ENCODE measurements around the gene IGSF6. TPM values are rescaled to one million over a fixed set of nuclear protein-coding genes. Genes with fewer than 3 reads are reported as not detected.

The IGSF6 gene
- total RNA-seq, 1 experiment from 2014 or later = not detected

- Histone ChIP-seq H3K14ac (ENCODE audit: insufficient read depth, low read length) (no peak overlapping the region), H2BK15ac (ENCODE audit: low read depth, low read length) (no peak overlapping the region), H3K27me3 (ENCODE audit: insufficient read depth, low read length) (no peaks in the 10 kb centered on the region), H3K56ac (ENCODE audit: insufficient read length, low read depth, low read length) (no peak overlapping the region), H4K8ac (replicated peaks; ENCODE audit: insufficient read length, low read depth, low read length) (no peak overlapping the region), H3T11ph (ENCODE audit: low read length) (no peak overlapping the region), H2AFZ (ENCODE audit: low read length) (no peak overlapping the region), H2AK5ac (ENCODE audit: insufficient read length, low read length) (no peak overlapping the region), H2BK12ac (ENCODE audit: insufficient read length, low read depth, low read length) (no peak overlapping the region), H3K4me1 (ENCODE audit: insufficient read depth, low read length) (peaks cover 2% of the 10 kb centered on the region; the same call in 1 of the 2 replicates), H3K79me2 (ENCODE audit: insufficient read depth, low read length) (no peaks in the 10 kb centered on the region), H3K4me2 (ENCODE audit: insufficient read depth, insufficient read length, low read length) (no peak overlapping the region), H3K9me3 (ENCODE audit: control insufficient read depth, low read depth, low read length) (no peaks in the 10 kb centered on the region), H3K18ac (ENCODE audit: insufficient read length, low read depth, low read length) (no peak overlapping the region), H4K20me1 (ENCODE audit: control insufficient read depth, insufficient read depth, insufficient read length) (no peaks in the 10 kb centered on the region), H4K5ac (ENCODE audit: insufficient read length, low read depth, low read length) (no peak overlapping the region), H2BK20ac (ENCODE audit: low read depth, low read length, poor library complexity, severe bottlenecking) (no peak overlapping the region), H3K23me2 (ENCODE audit: insufficient read length, low read depth, low read length, poor library complexity, severe bottlenecking) (no peaks in the 10 kb centered on the region), H3K27ac (ENCODE audit: insufficient read length, low read depth, low read length) (no peak overlapping the region), H2BK120ac (ENCODE audit: low read depth, low read length, poor library complexity, severe bottlenecking) (no peak overlapping the region), H4K91ac (ENCODE audit: insufficient read length, low read depth, low read length) (no peak overlapping the region), H3K23ac (ENCODE audit: insufficient read length, low read depth, low read length) (no peak overlapping the region), H3K9ac (ENCODE audit: extremely low read depth, insufficient read length, low read length) (no peak overlapping the region), H3K79me1 (ENCODE audit: insufficient read depth, low read depth, low read length, poor library complexity, severe bottlenecking) (no peaks in the 10 kb centered on the region), H2BK5ac (ENCODE audit: insufficient read length, low read length) (no peak overlapping the region), H3K4ac (ENCODE audit: low read depth, low read length) (no peak overlapping the region)
- Mint-ChIP-seq H3K36me3 (ENCODE audit: insufficient read depth in 1 of 3, low read depth in 3 of 3) (no peaks in the 10 kb centered on the region), H3K4me1 (peaks cover 6 to 10% of the 10 kb centered on the region in 2 experiments), H3K9me3 (no peaks in the 10 kb centered on the region), H3K27me3 (ENCODE audit: low read depth) (no peaks in the 10 kb centered on the region), H3K27ac (no peak overlapping the region), H3K4me3 (no peak overlapping the region)
- WGBS (ENCODE audit: extremely low coverage, insufficient read length, low lambda C conversion rate) = no CpG with 5 or more reads among the region's 2 CpGs
- DNase-seq = no peak
- TF ChIP-seq CTCF (conservative IDR thresholded peaks at IDR 0.05) = no peak
Measured at GRCh38 chr16:21701271-21701670, 48.9 kb upstream of the IGSF6 start.
